Measurements from ENCODE around the gene RUNX3.

GRCh38 chr1:24936684-24937083 lies 6.6 kb upstream of the RUNX3 start:
- TF ChIP-seq, protein P1, sequence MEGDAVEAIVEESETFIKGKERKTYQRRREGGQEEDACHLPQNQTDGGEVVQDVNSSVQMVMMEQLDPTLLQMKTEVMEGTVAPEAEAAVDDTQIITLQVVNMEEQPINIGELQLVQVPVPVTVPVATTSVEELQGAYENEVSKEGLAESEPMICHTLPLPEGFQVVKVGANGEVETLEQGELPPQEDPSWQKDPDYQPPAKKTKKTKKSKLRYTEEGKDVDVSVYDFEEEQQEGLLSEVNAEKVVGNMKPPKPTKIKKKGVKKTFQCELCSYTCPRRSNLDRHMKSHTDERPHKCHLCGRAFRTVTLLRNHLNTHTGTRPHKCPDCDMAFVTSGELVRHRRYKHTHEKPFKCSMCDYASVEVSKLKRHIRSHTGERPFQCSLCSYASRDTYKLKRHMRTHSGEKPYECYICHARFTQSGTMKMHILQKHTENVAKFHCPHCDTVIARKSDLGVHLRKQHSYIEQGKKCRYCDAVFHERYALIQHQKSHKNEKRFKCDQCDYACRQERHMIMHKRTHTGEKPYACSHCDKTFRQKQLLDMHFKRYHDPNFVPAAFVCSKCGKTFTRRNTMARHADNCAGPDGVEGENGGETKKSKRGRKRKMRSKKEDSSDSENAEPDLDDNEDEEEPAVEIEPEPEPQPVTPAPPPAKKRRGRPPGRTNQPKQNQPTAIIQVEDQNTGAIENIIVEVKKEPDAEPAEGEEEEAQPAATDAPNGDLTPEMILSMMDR (IDR thresholded peaks at IDR 0.05 in 2 of 3, conservative IDR thresholded peaks at IDR 0.05 in 1 of 3; ENCODE audit: borderline replicate concordance in 1 of 3, insufficient read depth in 1 of 3, low read depth in 2 of 3, low read length in 2 of 3) = no peak
- no peak for TF ChIP-seq RAD21 (IDR thresholded peaks at IDR 0.05; ENCODE audit: low read depth)
- no peak for TF ChIP-seq SRF (IDR thresholded peaks at IDR 0.05; ENCODE audit: low read depth)
- TF ChIP-seq CEBPB (IDR thresholded peaks at IDR 0.05; ENCODE audit: low read depth) = no peak
- TF ChIP-seq MAX (IDR thresholded peaks at IDR 0.05) = no peak
- TF ChIP-seq EZH2 (IDR thresholded peaks at IDR 0.05) = no peak
- TF ChIP-seq, protein P2, sequence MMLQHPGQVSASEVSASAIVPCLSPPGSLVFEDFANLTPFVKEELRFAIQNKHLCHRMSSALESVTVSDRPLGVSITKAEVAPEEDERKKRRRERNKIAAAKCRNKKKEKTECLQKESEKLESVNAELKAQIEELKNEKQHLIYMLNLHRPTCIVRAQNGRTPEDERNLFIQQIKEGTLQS (IDR thresholded peaks at IDR 0.05) = no peak
- no peak for TF ChIP-seq ZFX (IDR thresholded peaks at IDR 0.05)
- no peak for TF ChIP-seq POLR2AphosphoS5 (IDR thresholded peaks at IDR 0.05; ENCODE audit: low read depth, low read length)
- peak; percentile 29 for TF ChIP-seq TCF7L2 (IDR thresholded peaks at IDR 0.05; ENCODE audit: borderline replicate concordance, extremely low read depth, insufficient read depth, insufficient read length)
- TF ChIP-seq JUND (IDR thresholded peaks at IDR 0.05) = no peak
